Left renal cortex interstitium (tissue), 4 donors: ENCODE data around the gene C9orf85. TPM values are rescaled to one million over a fixed set of nuclear protein-coding genes. Genes with fewer than 3 reads are reported as not detected.
"Not testable (repeated sequence)": the region's sequence is repeated elsewhere in the genome, so short reads cannot be mapped to it uniquely, and the experiment has no call there.

ENCODE experiments used
- DNase-seq, 4 donors: peaks; one replicate each; pipeline ENCODE4 v3.0.0-alpha.2; 2013; ENCODE audit warnings: low read depth in 4 of 4, low spot score in 2 of 4, missing footprints in 1 of 4
- polyA plus RNA-seq, 4 donors: library from polyadenylated mRNA; unstranded; fragments of 120-200 nt; gene quantifications; one replicate each; pipeline ENCODE4 v1.2.1, GENCODE V29; 2013; ENCODE audit not compliant: insufficient read length in 4 of 4

Gene C9orf85
- polyA plus RNA-seq, 4 donors: 16.5 to 19.1 (median 17.7) TPM

- DNase-seq: no peak
These were observed 76.3 kb downstream of the C9orf85 start for GRCh38 chr9:71987471-71988371.

DNA sequence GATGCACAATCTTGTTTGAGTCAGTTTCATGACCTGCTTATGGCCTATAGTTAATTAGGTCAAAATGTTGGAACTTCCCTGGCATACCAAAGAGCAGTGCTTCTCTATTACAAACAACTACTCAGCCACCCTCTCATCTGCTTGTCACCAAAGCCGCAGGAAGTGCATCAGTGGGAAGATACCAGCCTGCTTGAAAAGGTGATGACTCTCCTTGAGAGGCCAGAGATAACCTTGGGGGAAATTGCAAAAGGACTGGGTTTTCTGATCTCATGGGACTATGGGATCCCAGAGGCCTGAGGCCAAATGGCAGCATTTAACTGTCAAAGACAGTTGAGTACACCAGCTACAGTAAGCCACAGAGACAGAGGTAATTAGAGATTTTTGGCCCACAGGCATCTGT lies 79.0 kb downstream of the C9orf85 start:
- no peak for DNase-seq

DNA sequence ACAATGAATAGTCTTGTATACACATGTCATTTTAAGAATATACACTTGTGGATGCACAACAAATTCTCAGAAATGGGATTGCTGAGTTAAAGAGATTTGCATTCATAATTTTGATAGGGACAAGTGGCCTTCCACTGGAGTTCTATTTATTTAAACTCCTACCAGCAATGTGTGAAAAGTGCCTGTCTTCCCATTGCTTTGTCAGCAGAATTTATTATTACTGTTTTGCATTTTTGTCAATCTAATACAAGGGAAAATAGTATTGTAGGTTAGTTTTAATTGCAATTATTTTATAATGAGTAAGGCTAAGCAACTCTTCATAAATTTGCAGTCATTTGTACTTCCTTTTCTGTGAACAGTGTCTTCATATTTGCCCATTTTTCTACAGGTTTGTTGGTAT lies 94.0 kb downstream of the C9orf85 start:
- no peak for DNase-seq

DNA sequence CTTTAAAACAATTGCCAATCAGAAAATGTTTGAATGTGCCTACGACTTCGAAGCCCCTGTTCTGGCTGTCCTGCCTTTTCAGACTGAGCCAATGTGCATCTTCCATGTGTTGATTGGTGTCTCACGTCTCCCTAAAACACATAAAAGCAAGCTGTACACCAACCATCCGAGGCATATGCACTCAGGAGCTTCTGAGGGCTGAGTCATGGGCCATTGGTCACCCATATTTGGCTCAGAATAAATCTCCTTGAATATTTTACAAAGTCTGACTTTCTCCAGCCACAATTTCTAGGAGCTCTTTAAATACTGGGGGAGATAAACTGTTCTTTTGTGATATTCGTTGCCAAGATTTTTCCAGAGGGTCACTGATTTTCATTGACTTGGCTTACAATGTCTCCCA lies 95.1 kb downstream of the C9orf85 start:
- no peak for DNase-seq

DNA sequence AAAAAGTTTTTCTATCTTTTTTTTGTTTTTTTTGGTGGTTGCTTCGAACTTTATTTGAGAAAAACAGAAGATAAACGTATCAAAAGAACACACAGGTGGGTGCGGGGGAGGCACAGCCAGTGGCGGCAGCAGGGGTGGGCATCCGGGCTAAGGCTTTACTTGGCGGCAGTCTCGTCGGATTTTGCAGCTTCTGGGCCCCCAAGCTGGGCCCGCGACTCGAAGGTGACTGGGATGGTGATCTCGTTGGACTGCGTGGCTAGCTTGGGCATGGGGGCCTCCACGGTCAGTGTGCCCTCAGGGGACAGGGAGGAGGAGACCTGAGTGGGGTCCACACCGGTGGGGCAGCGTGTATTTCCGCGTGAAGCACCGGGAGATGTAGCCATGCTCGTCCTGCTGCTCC lies 96.3 kb downstream of the C9orf85 start:
- not testable (repeated sequence) for DNase-seq

DNA sequence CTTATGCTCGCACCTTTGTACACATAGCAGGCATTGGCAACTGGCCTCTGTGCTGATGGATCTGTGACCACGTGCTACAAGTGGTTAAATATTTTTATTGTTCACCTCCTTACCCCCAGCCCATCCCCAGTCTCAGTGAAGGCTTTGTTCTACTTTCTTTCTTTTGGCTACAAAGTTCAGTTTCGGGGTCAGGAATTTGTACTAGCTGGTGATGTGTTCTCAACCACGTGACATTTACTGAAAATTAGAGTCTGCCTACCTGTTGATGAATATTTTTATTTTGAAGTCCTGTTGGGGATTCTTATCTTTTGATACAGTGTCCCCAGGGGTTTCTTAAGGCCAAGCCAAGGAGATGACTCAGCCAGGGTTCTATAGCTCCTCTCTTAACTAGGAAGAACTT lies 101.2 kb downstream of the C9orf85 start:
- DNase-seq: no peak

DNA sequence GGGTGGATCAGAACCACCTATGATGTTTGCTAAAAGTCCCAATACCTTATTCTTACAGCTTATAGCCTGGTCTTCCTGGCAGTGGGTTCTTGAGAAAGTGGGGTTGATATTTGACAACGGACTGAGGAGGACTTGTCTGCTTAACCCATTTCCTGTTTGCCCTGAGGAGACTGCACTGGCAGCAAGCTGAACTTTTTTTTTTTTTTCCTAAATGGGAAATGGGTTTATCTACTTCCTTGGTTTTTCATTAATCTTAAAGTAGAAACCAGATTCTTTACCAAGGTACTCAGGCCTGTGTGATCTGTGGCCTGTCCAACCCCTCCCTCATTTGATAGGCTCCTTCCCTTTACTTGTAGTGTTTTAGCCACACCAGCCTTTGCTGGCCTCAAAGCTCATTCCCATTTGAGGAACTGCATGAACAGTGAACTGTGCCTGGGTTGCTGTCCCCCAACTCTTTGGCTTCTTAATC lies 101.9 kb downstream of the C9orf85 start:
- DNase-seq: no peak

DNA sequence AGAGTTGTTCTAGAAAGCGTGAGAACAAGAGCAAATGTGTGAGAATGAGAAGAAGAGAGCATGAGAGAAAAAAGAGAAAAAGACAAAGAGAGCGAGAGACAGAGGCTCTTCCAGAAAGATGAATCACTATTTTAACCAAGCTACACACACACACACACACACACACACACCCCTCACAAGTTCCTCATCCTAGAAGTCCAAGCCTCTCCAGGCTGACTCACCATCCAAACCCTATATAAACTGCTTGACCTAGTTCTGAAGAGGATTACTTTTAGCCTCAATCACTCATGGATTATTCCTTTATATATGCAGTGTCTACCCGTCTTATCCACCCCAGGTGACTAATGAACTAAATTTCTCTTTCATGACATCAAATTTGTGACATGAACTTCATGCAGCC lies 111.4 kb downstream of the C9orf85 start:
- DNase-seq: no peak

Other genes starting within 250 kb of the C9orf85 start
- gene CEMIP2, start 143.1 kb upstream of the C9orf85 start, polyA plus RNA-seq: 10 to 100 TPM; 21.9 to 32.5 (median 27.4) TPM
- gene ABHD17B, start 446 bp upstream of the C9orf85 start, polyA plus RNA-seq: 10 to 100 TPM; 26.8 to 29.9 (median 29.0) TPM
- not detected for gene C9orf57, start 149.0 kb downstream of the C9orf85 start, polyA plus RNA-seq
- gene GDA, start 237.8 kb downstream of the C9orf85 start, polyA plus RNA-seq: under 1 TPM; 0.24 to 0.95 (median 0.59) TPM